NCI-H82 treated with DMSO at 0.1 percent for 48 hours (cell line): ENCODE measurements around the gene MVB12A.
A peak's percentile ranks its signal among the peaks of the same experiment; 100 is the strongest.

ENCODE experiments used
- DNase-seq: peaks from one replicate; lab custom pipeline; 2025; ENCODE audit not compliant: unreplicated experiment; lab: John Stamatoyannopoulos, UW

MVB12A gene

DNA sequence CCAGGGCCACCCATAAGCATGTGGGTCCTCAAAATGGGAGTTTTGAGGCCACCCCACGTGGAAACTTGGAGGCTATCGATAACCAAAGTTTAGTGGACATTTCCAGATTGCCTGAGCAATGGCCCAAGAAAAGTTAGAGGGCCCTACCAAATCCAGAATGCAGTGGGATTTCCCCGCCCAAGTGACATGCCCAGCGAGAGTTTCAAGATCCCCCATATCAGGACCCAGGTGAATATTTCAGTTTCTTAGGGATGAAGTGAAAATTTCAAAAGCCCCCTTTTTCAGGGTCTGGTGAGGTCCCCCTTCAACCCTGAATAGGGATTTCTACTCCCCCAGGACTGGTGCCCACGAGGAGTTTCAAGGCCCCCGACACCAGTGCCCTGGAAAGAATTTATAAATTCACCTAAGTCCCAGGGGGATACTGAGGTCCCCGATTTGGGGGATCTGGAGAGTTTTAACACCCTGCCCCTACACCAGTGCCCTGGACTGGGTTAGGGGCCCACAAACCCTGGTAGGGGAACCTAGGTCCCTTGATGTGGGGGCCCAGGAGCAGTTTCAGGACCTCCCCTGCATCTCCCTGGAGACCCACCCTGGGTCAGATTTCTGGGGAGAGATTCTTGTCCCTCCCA, 15.1 kb upstream of the MVB12A start:
- DNase-seq: no peak

DNA sequence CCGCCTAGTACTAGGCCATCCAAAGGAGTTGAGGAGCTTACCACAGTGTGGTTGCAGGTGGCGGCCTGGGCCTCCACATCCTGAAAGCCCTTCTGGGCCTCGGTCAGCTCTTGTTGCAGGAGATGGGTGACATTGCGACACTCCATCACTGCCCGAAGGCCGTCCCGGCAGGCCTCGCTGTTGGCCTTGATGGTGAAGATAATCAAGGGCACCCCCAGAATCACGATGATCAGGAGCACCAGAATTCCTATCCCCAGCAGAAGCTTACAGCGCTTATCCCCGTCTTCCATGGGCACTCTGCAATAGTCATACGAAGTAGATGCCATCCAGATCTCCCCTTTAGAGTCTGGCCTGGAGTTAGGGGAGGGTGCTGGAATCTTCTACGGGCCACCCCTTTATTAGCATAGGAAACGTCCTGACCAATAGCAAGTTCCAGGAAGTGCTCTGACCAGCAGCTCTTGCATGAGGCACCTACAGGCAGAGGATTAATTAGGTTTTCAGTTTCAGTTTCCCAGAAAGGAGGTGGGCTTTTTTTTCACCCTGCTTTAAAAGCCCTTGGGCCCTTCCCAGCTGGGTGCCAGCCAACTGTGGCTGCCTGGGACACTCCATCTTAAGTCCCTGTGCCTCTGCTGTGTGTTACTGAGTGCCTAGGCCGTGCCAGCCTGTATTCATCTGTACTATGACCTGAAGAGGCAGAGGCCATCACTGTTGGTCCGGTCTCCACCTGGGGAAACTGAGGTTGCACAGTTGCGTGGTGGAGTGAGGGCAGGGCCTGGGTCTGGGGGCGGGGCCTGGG, 14.4 kb upstream of the MVB12A start, which contains the start of gene BST2:
Gene BST2, minus strand, starts transcription at position 381 of the 796 bp plus-strand sequence. Its CDS starts 55 bp downstream, at position 326.
- DNase-seq: peak; percentile 28

DNA sequence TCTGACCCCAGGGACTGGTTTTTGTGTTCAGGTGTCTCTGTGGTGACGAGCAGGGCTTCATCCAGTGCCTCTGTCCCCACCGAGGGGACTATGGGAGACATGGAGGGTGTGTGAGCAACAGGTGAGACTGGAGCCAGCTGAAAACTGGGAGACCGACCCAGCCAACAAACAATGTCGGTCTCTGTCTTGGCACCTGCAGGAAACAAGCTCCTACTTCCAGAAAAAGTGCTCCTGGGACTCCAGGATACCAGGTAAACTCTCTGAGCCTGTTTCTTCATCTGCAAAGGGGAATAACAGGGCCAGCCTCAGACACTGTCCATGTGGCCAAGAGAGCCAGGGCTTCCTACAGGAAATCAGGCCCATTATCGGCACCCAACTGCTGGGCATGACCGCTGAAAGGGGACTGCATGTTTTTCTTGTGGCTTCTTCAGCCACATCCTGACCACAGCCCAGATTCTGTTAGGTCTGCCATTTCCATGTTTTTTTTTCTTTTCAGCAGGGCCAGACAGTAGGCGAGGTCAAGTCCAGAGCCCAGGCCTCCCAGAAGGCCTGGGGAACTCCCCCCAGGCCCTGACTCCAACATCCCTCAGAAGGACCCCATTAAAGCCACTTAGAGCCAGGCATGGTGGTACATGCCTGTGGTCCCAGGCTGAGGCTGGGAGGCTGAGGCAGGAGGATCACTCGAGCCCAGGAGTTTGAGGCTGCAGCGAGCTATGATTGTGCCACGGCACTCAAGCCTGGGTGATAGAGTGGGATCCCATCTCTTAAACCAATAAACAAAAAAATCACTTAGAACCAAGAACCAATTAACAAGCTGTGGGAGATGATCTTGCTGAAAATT, 13.6 kb upstream of the MVB12A start:
- no peak for DNase-seq

DNA sequence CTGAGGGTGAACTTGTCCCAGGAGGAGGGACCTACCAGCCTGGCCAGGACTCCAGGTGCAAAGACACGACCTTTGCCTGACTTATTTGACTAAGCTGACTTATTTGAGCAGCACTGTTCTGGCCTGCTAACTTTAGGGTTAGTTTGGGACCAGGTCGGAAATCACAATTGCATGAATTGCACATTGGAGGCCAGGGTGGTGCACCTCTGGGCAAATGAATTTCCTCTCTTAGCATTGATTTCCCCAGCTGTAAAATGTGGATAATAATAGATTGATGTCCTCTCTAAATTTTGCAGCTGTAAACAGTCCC, 13.0 kb upstream of the MVB12A start:
- no peak for DNase-seq

GRCh38 chr19:17409990-17410389, 9.9 kb upstream of the MVB12A start:
- no peak for DNase-seq

DNA sequence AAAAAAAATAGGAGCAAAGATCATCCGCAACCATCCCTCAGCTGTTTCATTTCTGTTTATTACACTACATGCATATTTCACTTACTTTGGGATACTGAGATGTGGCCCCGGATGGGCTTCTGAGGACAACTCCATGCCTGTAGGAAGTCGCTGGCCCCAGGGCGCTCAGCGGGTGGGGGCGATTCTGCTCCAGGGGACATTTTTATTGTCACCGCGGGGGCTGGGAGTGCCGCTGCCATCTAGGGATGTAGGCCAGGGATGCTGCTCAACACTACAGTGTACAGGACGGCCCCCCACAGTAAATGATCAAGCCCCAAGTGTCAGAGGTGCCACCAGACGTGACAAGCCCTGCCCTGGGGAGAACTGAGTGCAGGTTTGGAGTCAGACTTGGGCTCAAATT, 8.0 kb upstream of the MVB12A start:
- DNase-seq: no peak

DNA sequence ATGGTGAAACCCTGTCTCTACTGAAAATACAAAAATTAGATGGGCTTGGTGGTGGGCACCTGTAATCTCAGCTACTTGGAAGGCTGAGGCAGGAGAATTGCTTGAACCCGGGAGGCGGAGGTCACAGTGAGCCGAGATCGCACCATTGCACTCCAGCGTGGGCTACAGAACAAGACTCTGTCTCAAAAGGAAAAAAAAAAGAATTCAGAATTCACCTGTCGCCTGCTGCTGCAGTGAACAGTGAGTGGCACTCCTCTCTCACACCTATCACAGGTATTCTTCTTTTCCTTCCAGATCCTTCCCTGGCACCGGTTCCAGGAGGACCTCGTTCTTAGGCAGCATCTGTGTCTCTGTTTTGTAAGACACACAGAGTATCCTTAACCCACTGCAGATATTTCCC, 5.8 kb upstream of the MVB12A start:
- no peak for DNase-seq

- DNase-seq: peak; percentile 94
These were observed 4.7 kb upstream of the MVB12A start for GRCh38 chr19:17415121-17415520.

- no peak for DNase-seq
These were observed 1.1 kb upstream of the MVB12A start for GRCh38 chr19:17418710-17419109.

DNA sequence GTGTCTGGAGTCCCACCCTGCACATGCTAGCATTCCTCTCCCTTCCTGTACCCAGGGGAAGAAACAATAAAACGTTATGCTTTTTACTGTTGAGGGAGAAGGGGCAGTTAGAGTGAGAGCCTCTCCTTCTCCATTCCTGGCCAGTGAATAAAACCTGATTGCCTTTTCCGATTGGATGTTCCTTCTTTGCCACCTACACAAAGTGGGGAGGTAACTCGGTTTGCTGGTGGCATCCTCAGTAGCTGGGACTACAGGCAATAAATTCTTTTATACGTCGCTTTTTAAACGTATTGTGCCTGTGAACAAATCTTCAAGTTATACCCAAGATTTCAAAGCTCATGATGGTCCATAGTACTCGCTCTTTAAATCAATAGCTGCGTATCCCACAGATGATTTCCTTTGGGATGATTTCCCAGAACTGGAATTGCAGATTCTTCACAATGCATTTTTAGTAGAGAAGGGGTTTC, 660 bp upstream of the MVB12A start:
- DNase-seq: no peak

GRCh38 chr19:17420475-17420924, 653 bp downstream of the MVB12A start:
- no peak for DNase-seq

- no peak for DNase-seq
These were observed 2.1 kb downstream of the MVB12A start for GRCh38 chr19:17421942-17422341.

GRCh38 chr19:17423429-17424208, 3.8 kb downstream of the MVB12A start:
- no peak for DNase-seq

DNA sequence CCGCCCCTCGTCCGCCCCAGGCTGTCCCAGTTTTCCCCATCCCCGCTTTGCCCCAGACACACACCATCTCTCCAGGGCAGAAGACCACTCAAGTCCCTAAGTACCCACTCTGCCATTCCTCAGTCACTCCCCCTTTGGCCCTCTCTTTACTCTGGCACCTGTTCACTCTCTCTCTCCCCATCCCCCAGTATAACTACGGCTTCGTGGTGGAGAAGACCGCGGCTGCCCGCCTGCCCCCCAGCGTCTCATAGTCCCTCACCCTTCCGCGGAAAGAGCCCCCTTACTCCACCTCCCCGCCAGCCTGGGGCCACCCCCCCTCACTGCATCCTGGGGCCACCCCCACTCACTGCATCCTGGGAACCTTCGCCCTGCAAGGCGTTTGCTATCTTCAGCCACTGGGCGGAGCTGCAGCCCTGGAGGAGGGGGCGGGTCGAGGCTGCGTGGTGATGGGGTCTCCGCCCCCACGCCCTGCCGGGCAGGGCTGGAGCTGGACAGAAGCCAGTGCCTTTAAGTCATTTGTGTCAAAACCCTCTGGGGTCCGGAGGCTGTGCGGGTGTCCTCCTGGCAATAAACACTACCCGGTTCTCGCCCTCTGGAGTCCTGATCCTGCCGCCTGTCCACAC, 5.0 kb downstream of the MVB12A start:
- DNase-seq: peak; percentile 77

GRCh38 chr19:17429641-17430113, 9.8 kb downstream of the MVB12A start:
- no peak for DNase-seq

DNA sequence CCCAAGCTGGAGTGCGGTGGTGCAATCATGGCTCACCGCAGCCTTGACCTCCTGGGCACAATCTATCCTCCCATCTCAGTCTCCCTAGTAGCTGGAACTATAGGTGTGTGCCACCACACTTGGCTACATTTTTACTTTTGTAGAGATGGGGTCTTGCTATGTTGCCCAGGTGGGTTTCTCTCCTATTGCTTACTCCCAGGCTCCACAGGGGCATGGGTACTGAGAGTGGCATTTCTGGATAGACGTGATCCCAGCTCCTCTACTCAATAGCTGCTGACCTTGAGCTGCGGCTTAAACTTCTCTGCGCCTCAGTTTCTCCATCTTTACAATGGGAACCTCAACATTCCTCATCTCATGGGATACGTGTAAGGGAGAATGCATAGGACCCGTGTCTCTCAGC, 11.6 kb downstream of the MVB12A start:
- no peak for DNase-seq

DNA sequence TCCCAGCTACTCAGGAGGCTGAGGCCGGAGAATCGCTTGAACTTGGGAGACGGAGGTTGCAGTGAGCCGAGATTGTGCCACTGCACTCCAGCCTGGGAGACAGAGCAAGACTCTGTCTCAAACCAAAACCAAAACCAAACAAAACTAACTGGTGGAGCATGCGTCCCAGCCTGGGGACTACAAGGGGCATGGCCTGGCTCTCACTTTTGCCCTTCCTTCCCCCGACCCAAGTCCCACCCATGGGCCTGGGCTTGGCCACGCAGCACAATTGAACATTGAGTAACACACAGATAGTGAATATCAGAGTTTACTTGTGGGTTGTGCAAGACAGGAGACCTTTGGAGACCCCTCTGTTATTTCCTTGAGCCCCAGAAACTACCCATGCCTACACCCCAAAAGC, 15.4 kb downstream of the MVB12A start:
- no peak for DNase-seq

- no peak for DNase-seq
These were observed 16.4 kb downstream of the MVB12A start for GRCh38 chr19:17436094-17436873.

DNA sequence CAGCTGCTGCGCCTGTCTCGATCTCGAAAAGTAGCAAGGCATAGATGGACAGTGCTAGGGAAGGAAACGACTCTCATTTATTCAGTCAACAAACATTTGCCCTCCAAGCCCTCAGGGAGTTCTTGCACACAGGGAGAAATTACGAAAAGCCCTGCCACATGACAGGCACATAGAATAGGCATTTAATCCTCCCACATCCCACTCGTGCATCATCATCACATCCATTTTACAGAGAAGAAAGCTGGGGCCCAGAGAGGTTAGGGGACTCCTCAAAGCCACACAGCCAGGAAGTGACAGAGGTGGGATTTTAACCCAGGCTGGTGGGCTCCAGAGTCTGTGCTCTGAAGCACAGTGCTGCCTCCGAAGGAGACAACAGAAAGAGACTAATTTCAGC, 17.0 kb downstream of the MVB12A start:
- no peak for DNase-seq
